Measurements from ENCODE around the gene APOBEC3B.
"Not testable (repeated sequence)": the region's sequence is repeated elsewhere in the genome, so short reads cannot be mapped to it uniquely, and the experiment has no call there.

Gene APOBEC3B

DNA sequence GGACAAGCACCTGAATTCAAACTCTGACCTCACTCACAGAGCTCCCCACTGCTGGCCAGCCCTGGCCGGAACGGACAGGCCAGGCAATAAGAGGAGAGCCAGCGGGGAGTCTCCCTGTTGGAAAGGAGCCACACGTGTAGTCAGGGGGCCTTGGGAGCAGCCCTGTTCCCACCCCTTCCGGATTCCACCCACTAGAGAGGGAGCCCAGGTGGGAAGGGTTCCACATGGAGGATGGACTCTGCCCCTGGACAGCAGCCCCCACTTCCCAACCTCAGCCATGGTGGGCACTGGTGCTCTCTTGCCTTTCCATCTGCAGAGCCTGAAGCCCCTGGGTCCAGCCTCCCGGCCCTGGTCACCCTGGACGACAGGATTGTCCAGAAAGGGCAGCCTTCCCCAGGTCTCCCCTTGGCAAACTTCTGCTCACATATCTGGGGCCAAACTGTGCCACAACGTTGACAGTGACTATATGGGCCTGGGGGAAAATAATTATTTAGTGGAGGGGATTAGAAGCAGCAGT lies 32.2 kb upstream of the APOBEC3B start:
- no peak for DNase-seq (ENCODE audit: low read depth, low spot score)

DNA sequence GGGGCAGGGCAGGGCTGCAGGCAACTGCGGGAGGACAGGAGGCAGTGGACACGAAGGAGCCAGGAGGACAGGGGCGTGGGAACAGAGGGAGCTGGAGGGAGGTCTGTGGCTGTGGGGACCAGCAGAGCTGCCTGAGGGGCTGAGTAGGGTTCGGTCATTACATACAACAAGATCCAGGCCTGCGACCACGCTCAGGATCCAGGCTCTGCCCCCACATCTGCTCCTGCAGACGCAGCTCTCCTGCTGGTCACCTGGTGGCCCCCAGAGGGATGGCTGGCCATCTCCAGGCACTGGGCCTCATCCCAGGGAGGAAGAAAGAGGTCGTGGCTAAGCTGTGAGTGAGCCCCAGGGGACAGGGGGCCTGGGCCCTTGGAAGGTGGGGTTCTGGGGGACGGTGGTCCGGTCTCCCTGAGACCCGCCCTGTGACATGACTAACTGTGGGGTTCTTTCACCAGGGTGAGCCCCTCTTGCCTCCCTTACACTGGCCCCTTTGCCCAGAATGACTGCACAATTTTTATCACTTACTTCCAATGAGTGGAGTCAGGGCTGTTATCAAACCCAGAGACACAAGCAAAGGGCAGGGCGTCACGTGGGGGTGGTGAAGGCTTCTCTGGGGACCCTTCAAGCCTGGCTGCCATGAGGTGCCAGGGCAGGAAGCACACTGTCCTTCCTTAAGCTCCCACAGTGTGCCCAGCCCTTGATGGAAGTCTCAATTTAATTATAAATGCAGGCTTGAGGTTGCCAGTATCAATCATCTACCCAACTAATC lies 31.4 kb upstream of the APOBEC3B start:
- H3K4me3 ChIP-seq (ENCODE audit: low read length), result no peak overlapping the region
- DNase-seq (ENCODE audit: low read depth, low spot score), result no peak

More for the DNA sequence above, 32.2 kb upstream of the APOBEC3B start:
- H3K4me3 ChIP-seq (ENCODE audit: low read length), result no peak overlapping the region

DNA sequence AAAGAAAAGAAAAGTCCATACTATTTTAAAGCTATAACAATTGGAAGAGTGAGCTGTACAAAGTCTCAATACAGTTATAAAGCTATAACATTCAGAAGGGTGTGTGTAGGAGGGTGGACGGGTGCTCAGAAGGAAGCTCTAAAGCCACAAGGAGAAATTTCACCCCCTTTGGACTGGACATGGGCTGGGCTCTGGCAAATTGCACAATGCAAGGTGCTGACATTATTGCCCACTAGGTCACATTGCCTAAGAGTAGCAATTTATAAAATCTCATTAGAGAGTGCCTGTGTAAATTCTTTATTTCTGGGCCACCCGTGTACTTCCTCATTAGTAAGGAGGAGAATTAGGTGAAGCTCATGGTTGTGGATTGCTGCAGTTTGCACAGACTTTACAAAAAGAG lies 30.4 kb upstream of the APOBEC3B start:
- no peak overlapping the region for H3K4me3 ChIP-seq (ENCODE audit: low read length)
- DNase-seq (ENCODE audit: low read depth, low spot score), result no peak

DNA sequence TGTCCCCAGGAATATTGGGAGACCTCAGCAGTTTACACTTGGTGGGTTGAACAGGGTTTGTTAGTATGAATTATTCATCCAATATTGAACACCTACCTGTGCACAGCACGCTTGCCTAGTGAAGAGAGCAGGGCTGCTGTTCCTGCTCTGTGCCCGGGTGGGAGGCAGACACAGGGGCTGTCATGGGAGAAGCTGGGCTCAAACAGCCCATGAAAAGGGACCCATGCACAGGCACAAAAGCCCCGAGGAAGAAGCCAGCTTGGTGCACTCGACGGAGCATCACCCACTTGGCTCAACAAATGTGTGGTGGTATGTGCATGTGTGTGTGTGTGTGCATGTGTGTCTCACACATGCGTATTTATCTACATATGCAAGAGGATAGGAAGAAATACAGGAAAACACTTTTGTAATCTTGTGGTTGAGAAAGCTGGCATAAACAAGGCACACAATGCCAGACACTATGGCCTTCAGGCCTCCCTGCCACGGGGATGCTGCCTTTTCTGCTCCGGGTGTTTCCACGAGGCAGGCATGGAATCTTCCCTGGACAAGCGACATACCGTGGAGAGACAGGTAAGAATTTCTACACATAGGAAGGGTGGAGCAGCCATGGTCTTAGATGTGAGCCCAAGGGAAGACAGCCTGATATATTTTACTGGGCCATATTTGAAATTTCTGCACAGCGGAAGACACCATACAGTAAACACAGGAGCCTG lies 29.7 kb upstream of the APOBEC3B start:
- no peak for DNase-seq (ENCODE audit: low read depth, low spot score)

DNA sequence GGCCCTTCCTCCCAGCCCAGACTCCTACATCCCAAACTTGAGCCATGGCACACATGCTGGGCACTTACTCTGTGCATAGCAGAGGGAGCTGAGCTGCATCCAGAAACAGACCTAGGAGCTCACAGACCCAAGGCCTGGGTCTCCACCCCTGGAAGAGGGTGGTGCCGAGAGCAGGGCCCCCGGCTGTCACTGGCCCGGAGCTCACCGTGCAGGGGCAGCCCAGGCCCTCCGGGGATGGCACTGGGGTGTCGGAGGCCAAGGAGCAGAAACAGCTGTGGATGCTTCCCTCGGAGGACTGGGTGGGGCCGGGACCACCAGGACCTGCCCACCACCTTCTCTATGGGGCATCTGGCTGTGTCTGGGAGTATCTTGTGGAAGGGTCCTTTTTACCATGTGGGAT lies 29.1 kb upstream of the APOBEC3B start:
- H3K4me3 ChIP-seq (ENCODE audit: low read length), result no peak overlapping the region

More for the DNA sequence above, 29.7 kb upstream of the APOBEC3B start:
- H3K4me3 ChIP-seq (ENCODE audit: low read length), result no peak overlapping the region

DNA sequence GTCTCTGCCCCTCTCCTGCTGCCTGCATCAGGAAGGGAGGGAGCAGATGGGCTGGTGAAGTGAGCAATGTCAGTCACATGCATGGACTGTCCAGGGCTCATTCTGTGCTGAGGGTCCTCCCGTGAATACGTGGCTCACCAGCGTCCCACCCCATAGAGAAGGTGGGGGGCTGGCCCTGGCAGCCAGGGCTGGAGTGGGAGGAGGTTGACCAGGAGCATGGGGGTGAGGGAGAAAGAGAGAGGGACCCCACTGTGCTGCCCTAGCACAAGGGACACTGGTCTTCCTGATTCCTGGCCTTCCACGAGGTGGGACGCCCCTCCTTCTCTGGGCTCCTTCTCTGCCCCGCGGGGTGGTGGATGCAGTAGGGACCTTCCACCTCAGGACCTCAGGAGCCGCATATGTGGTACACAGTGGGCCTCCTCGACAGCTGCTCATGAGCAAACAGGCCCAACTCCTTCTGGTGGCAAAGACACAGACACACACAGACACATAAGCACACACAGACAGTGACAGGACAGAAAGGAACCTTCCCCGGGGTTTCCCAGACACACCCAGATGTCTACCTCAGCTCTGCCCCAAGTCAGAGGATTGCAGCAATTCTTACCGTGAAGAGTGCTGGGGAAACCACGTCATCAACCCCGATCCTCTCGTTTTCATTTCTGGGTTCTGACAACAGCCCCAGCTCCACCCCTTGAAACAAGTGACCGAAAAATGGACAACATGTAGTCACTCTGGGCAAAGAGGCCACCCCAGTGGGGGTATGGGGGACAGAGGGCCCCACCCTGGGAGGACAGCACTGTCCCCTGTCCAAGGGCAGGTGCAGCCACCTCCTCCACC lies 28.4 kb upstream of the APOBEC3B start:
- no peak overlapping the region for H3K4me3 ChIP-seq (ENCODE audit: low read length)
- no peak for DNase-seq (ENCODE audit: low read depth, low spot score)

More for the DNA sequence above, 29.1 kb upstream of the APOBEC3B start:
- DNase-seq (ENCODE audit: low read depth, low spot score), result no peak

DNA sequence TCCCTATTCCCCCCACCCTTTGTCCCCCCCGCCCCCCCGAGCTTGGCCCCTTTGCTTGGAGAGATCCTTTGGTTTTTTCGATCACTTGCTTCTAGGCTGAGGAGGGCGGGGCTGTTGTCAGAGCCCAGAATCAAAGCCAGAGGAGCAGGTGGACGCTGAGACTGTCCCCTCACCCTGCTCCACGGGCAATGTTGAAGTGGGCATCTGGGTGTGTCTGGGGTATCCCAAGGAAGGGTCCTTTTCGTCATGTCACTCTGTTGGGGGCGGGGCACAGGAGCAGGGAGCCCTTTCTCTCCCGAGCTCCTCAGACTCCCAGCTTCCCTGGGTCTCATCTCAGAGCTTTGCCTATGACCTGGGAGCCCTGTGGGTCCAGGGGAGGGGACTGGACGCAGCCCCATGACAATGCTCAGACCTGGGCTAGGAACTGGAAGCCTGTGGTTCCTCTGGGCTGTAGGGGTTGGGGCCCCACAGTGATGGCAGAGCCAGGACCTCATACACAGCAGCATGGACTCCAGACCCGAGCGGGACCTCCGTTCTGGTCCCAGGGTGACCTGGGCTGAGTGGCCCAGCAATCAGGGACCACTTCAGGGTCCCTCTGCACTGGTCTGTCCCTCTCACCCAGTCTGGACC lies 27.6 kb upstream of the APOBEC3B start:
- H3K4me3 ChIP-seq (ENCODE audit: low read length), result no peak overlapping the region
- no peak for DNase-seq (ENCODE audit: low read depth, low spot score)

DNA sequence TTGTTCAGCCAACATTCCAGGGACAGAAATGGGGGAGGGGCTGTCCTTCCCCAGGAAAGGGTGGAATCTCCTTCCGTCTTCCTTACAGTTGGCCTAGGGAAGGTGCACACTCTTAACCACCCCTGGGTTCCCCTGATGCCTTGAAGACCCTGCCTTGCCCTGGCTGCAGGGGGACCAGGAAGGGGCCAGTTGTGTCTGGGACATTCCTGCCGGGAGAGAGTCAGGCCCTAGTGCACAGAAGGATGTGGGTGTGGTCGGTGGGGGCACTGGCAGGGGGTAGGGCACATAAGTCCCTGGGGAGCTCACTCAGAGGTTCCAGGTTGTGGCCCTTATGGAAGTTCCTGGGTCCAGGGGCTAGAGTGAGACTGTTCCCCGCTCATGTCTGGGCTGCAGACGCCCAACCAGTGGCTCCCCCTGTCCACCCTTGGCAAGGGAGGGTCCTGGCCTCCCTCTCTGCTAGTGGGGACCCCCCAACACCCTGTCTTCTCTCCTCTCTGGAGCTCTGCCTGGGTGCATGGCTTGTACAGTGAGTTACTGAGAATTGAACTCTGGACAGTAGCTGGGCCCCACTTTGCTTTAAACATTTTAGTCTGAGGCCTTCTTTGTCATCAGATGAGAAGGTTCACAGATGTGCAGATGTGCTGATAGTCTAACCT lies 26.8 kb upstream of the APOBEC3B start:
- DNase-seq (ENCODE audit: low read depth, low spot score), result no peak
- no peak overlapping the region for H3K4me3 ChIP-seq (ENCODE audit: low read length)

DNA sequence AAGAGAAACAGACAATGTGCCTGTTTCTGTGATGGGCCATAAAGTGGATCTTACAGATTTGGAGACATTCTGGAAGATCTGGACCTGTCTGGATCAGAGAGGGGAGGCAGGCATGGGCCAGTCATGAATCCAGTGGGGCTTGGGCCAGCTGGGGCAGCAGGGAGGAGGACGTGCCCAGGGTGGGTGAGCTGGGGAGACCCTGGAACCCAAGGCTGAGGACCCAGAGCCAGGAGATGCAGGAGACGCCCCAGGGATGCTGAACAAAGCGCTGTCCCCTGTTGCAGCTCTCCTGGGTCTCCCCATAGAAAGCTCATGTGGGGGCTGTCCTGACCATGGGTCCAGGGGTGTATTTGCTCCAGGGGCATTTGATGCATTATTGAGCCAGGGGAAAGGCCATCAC lies 26.2 kb upstream of the APOBEC3B start:
- no peak for DNase-seq (ENCODE audit: low read depth, low spot score)
- no peak overlapping the region for H3K4me3 ChIP-seq (ENCODE audit: low read length)

DNA sequence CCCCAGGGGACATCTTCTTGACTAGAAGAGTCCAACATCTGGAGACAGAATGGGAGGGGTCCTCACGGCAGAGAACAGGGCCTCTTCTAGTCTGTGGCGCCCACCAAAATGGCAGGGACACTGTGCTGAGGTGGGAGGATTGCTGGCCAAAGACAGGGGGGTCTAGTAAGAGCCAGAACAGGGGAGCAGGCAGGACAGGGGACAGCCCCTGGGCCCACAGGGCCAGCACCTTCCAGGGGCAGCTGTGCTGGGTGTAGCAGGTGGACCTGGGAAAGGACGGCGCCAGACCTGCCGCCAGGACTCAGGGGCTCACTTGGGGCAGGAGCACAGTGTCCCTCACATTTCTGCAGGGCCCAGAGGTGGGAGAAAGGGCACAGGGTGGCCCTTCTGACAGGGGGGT lies 25.6 kb upstream of the APOBEC3B start:
- no peak overlapping the region for H3K4me3 ChIP-seq (ENCODE audit: low read length)
- DNase-seq (ENCODE audit: low read depth, low spot score), result no peak

DNA sequence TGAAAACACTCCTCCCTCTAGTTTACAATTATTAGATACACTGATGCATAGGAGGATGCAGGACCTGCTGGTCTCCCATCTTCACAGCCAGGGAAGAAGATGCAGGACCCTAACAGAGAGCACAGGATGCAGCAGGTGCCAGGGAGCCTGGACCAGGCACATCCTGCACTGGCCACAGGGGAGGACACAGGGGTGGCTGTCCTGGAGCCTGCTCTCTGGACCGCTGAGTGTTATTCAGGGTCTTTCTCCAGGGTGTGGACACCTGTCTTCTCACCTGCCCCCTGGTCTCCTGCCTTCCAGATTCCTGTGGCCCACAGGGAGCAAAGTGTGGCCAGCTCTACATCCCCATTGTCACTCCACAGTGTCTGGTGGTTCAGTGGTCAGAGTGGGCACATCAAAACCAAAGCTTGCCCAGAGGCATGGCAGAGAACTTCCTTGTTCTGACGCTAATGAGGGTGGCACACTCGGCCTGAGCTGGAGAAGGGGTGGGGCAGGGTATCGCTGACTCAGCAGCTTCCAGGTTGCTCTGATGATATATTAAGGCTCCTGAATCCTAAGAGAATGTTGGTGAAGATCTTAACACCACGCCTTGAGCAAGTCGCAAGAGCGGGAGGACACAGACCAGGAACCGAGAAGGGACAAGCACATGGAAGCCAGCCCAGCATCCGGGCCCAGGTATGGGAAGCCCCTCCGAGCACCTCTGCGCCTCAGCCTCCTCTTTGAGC lies 24.9 kb upstream of the APOBEC3B start, which contains the start of gene APOBEC3A:
APOBEC3A (plus strand) TSS at position 564 of the 725 bp plus-strand sequence; CDS start at position 647, 83 bp downstream.
- no peak within 1 kb of the TSS for H3K4me3 ChIP-seq (ENCODE audit: low read length)
- no peak for DNase-seq (ENCODE audit: low read depth, low spot score)

DNA sequence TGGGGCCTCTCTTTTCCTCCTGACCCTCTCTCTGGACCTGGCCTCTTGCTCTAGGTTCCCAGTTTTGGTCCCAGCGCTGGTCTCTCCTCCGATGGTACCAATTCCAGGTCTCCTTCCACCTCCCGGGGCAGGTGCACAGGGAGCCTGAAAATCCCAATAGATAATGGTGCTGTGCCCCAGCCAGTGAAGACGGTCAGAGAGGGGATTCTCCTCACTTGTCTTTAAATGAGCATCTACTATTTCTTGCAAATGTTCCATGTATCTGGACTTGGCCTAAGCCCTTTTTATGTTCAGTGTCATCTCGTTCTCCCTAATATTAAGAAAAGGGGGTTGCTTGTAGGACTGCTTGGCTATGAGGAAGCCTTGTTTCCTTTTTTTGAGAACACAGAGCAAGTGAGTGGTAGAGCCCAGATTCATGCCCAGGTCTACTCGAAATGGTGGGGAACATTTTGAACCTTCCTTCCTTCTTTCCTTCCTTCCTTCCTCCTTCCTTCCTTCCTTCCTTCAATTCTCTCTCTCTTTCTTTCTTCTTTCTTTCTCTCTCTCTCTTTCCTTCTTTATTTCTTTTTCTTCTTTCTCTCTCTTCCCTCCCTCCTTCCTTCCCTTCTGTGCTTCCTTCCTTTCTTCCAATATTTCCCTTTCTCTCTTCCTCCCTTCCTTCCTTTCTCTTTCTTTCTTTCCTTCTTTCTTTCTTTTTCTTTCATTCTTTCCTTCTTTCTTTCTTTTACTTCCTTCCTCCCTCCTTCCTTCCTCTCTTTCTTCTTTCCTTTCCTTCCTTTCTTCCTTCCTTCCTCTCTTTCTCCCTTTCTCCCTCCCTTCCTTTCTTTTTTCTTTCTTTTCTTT lies 24.1 kb upstream of the APOBEC3B start:
- DNase-seq (ENCODE audit: low read depth, low spot score), result no peak
- H3K4me3 ChIP-seq (ENCODE audit: low read length), result no peak overlapping the region

DNA sequence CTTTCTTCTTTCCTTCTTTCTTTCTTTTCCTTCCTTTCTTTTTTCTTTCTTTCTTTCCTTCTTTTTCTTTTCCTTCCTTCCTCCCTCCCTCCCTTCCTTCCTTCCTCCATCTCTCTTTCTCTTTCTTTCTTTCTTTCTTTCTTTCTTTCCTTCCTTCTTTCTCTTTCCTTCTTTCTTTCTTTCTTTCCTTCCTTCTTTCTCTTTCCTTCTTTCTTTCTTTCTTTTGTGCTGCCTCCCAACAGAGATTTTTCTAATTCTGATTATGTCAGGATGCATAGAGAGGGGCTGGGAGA lies 23.6 kb upstream of the APOBEC3B start:
- not testable (repeated sequence) for H3K4me3 ChIP-seq (ENCODE audit: low read length); DNase-seq (ENCODE audit: low read depth, low spot score)

DNA sequence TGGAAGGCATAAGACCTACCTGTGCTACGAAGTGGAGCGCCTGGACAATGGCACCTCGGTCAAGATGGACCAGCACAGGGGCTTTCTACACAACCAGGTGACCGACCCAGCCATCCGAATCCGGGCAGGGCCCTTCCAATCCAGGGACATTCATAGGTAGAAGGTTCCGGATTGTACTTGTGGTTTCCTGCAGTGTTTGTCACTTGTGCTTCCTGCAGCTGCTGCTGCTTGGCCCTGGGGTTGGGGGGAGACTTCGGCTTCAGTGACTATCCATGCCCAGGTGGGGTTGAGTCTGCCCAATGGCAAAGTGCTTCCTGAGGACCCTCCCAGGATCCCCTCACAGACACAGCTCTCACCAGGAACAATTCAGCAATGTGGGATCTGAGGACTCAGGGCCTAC lies 22.6 kb upstream of the APOBEC3B start:
- no peak for DNase-seq (ENCODE audit: low read depth, low spot score)

DNA sequence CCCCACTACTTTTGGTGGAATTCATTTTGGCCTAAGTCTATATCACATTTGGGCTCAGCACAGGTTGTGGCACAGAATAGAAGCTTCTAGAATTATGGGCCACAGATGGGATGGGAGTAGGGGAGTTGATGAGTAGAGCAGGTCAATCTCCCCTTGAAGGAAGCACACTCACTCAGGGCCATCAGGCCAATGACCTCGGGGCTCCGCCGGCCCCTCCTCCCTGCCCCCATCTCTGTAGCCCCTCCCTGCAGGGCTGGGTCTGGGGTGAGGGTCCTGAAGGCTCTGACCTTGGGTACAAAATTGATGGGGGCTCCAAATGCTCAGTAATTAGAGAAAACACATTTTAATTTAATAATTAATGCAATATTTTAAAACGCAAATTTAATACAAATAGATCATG lies 21.5 kb upstream of the APOBEC3B start:
- not testable (repeated sequence) for DNase-seq (ENCODE audit: low read depth, low spot score); H3K4me3 ChIP-seq (ENCODE audit: low read length)

More for the DNA sequence above, 22.6 kb upstream of the APOBEC3B start:
- H3K4me3 ChIP-seq (ENCODE audit: low read length), result no peak overlapping the region

DNA sequence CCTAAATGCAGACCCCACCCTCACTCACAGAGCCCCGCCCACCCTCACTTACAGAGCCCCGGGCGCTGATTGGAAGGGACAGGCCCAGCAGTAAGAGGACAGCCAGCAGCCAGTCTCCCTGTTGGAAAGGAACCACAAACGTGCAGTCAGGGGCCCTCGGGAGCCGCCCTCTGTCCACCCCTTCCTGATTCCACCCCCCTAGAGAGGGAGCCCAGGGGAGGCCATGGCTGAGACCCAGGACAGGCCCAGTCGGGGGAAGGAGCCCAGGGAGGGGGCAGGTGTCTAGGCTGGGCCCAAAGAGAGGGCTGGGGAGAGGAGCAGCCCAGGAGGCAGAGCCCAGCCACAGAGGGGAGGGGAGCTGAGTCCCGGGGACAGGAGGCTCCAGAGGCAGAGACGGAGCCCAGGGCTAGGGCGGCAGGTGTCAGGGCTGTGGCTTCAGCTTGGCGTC lies 18.8 kb upstream of the APOBEC3B start:
- not testable (repeated sequence) for DNase-seq (ENCODE audit: low read depth, low spot score); H3K4me3 ChIP-seq (ENCODE audit: low read length)

DNA sequence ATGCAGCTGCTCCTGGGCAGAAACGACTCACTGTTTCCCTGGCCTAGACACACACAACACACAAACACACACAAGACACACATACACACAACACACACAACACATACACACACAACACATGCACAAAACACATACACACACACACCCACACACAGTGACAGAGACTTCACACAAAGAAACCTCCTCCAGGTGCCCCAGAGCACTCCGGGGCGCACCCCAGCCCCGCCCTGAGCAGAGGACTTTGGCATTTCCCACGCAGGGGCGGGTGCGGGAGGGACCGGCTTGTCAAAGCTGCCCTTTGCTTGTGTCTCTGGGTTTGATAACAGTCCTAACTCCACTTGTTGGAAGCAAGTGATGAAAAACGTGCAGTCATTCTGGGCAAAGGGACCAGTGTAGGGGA lies 18.3 kb upstream of the APOBEC3B start:
- no peak for DNase-seq (ENCODE audit: low read depth, low spot score)
- H3K4me3 ChIP-seq (ENCODE audit: low read length), result no peak overlapping the region
